ENCODE data around the gene ANO4.
"Not testable (repeated sequence)": the region's sequence is repeated elsewhere in the genome, so short reads cannot be mapped to it uniquely, and the experiment has no call there.

ANO4 gene

GRCh38 chr12:100875156-100875555, 80.6 kb downstream of the ANO4 start:
- DNase-seq (ENCODE audit: low read depth in 2 of 2), result no peak

- DNase-seq (ENCODE audit: low read depth in 2 of 2), result no peak
Measured at GRCh38 chr12:100875771-100876170, 81.2 kb downstream of the ANO4 start.

DNA sequence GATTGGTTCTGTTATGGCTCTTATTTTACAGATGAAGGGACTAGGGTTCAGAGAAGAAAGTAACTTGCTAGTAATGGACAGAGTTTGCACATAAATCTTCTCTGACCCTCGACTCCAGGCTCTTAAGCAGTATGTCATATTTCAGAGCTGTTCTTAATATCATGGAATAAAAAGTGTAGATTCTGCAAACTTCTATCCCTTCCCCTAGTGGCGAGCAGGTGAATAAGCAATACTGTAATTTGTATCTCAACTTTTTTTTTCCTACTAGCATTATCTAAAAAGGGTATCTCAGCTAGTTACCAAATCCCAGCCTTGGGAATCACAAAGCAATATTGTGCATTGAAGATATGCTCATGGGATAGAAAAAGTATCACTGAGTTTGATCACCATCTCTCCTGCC, 83.2 kb downstream of the ANO4 start:
- no peak for DNase-seq (ENCODE audit: low read depth in 2 of 2)

- DNase-seq (ENCODE audit: low read depth in 2 of 2), result no peak
Measured at GRCh38 chr12:100895192-100895591, 100.6 kb downstream of the ANO4 start.

GRCh38 chr12:100896192-100896591, 101.6 kb downstream of the ANO4 start:
- DNase-seq (ENCODE audit: low read depth in 2 of 2), result no peak

GRCh38 chr12:100897240-100897639, 102.7 kb downstream of the ANO4 start:
- no peak for DNase-seq (ENCODE audit: low read depth in 2 of 2)

- DNase-seq (ENCODE audit: low read depth in 2 of 2), result no peak
Measured at GRCh38 chr12:100899301-100899700, 104.7 kb downstream of the ANO4 start.

- DNase-seq (ENCODE audit: low read depth in 2 of 2), result no peak
Measured at GRCh38 chr12:100900808-100901207, 106.2 kb downstream of the ANO4 start.

DNA sequence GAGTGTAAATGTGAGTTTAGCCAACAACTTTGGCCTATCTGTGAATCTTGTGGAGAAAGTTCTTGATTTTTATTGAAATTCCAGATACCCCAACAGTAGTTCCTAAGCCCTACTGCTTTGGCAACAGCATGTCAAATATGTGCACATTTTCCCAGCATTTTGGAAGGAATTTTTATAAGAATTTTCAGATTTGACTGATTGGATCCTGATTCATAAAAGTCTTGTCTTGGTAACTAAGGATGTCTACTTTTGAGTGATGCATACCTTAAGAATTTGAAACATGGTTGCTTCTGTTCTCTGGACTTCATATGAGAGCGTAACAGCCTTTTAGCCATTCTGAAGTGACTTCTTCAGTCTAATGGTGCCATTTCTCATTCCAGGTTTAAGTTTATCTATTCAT, 106.7 kb downstream of the ANO4 start:
- no peak for DNase-seq (ENCODE audit: low read depth in 2 of 2)

GRCh38 chr12:100904270-100904669, 109.7 kb downstream of the ANO4 start:
- DNase-seq (ENCODE audit: low read depth in 2 of 2), result no peak

DNA sequence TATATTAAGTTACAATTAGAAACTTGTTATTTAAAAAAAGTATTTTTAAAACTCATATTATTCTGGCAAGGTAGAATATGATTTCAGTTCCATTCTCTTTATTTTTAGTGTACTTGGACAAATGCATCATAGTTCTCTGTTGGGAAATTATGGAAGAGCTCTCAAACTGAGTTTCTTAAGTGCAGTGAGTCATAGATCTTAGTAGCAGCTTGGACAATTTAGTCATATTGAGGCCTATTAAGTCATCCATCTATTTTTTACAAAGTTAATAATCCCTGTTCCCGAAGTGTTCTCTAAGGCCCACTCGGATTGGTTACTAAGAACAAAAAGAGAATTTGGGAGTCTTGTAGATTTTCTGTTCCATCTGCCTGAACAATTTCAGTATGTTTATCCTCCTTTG, 113.9 kb downstream of the ANO4 start:
- DNase-seq (ENCODE audit: low read depth in 2 of 2), result no peak

GRCh38 chr12:100913872-100914592, 119.5 kb downstream of the ANO4 start:
- DNase-seq (ENCODE audit: low read depth in 2 of 2), result no peak

- DNase-seq (ENCODE audit: low read depth in 2 of 2), result no peak
Measured at GRCh38 chr12:100919116-100919515, 124.5 kb downstream of the ANO4 start.

DNA sequence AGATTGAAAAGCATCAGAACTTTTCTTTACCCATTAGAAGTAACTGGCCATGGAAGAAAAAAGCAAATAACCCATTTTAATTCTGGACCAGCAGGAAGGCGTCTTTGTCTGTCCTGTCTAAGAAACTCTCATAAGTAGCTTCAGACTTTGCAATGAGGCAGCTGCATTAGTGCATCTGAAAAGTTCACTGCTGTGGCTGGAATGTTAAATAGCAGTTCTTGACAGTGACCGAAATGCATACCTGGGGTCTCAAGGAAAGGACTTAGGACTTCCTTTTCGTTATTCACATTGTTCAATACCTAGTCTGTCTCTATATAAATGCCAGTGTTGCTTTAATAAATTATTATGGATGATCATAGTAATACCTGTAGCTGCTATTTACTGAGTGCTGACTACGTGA, 125.9 kb downstream of the ANO4 start:
- DNase-seq (ENCODE audit: low read depth in 2 of 2), result no peak

DNA sequence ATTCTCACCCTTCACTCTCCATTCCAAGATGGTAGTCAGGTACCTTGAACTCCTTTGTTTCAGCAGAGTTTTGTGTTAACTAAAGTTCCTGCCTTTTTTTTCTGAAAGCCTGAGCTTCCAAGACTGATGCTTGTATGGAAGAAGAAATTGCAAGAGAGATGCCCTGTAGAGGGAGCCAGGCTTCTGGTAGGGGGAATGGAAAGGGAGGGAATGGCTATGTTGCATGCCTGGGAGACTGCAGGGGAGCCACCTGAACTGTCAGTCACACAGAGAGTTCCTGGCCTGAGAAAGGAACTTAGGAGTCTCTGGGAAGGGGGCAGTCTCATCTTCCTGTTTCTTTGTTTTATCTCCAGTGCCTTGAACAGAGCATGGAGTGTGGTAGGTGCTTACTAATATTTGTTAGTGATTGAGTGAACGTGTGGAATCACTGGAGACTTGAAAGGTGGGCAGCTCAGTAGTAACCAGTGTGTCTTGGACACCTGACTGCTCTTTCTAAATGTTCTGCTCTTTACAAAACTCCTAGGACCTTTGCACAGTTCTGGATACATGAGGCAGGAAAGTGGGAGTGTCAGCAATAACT, 132.2 kb downstream of the ANO4 start:
- DNase-seq (ENCODE audit: low read depth in 2 of 2), result no peak

GRCh38 chr12:100927826-100928225, 133.2 kb downstream of the ANO4 start:
- DNase-seq (ENCODE audit: low read depth in 2 of 2), result no peak

GRCh38 chr12:100932571-100932970, 138.0 kb downstream of the ANO4 start:
- DNase-seq (ENCODE audit: low read depth in 2 of 2), result no peak

GRCh38 chr12:100933531-100933930, 139.0 kb downstream of the ANO4 start:
- DNase-seq (ENCODE audit: low read depth in 2 of 2), result not testable (repeated sequence)

GRCh38 chr12:100935929-100936328, 141.4 kb downstream of the ANO4 start:
- DNase-seq (ENCODE audit: low read depth in 2 of 2), result no peak

GRCh38 chr12:100936661-100937060, 142.1 kb downstream of the ANO4 start:
- no peak for DNase-seq (ENCODE audit: low read depth in 2 of 2)

GRCh38 chr12:100940503-100940902, 145.9 kb downstream of the ANO4 start:
- DNase-seq (ENCODE audit: low read depth in 2 of 2), result no peak

- no peak for DNase-seq (ENCODE audit: low read depth in 2 of 2)
Measured at GRCh38 chr12:100942984-100943749, 148.6 kb downstream of the ANO4 start.

- DNase-seq (ENCODE audit: low read depth in 2 of 2), result no peak
Measured at GRCh38 chr12:100951756-100952155, 157.2 kb downstream of the ANO4 start.
